ENCODE measurements around the gene DISP1. TPM values are rescaled to one million over a fixed set of nuclear protein-coding genes. Genes with fewer than 3 reads are reported as not detected.
"Not testable (repeated sequence)": the region's sequence is repeated elsewhere in the genome, so short reads cannot be mapped to it uniquely, and the experiment has no call there.

Gene DISP1
- total and polyA plus RNA-seq, 4 donors, result 1.6 to 4.2 (median 2.6) TPM

DNA sequence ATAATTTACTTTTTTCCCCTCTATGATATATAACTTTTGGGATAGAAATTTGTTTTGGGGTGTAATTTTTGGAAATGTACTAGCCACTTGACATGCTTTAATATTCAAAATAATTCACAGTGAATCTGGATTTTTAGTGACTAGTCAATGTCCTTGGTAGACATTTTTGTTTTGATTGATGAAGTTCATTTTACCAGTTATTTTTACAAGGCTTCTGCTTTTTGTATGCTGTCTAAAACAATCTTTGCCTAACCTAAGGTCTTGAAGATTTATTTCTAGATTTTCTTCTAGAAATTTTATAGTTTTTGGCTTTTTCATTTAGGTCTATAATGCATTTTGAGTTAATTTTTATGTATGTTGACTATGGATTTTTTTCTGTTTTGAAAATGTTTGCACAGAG lies 30.9 kb downstream of the DISP1 start:
- H3K9ac ChIP-seq (ENCODE audit: low read depth in 1 of 2, low read length in 2 of 2), result no peak overlapping the region

DNA sequence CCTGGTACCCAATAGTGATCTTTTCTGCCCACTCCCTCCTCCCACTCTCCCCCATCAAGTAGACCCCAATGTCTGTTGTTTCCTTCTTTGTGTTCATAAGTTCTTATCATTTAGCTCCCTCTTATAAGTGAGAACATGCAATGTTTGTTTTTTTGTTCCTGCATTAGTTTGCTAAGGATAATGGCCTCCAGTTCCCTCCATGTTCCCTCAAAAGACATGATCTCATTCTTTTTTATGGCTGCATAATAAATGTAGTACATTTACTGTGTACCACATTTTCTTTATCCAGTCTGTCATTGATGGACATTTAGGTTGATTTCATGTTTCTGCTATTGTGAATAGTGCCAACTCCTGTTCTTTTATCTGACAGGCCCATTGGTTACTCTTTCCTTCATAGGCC lies 35.7 kb downstream of the DISP1 start:
- not testable (repeated sequence) for DNase-seq (ENCODE audit: low spot score); H3K4me3 ChIP-seq (ENCODE audit: low read depth in 1 of 3, low read length in 3 of 3); H3K9ac ChIP-seq (ENCODE audit: low read depth in 1 of 2, low read length in 2 of 2); H3K4me1 ChIP-seq (ENCODE audit: control insufficient read depth in 4 of 4, insufficient read depth in 4 of 4, low read length in 3 of 4); H3K27me3 ChIP-seq (ENCODE audit: control insufficient read depth in 4 of 4, insufficient read depth in 4 of 4, low read length in 3 of 4); H3K9me3 ChIP-seq (ENCODE audit: control insufficient read depth in 4 of 4, low read length in 3 of 4); H3K36me3 ChIP-seq (ENCODE audit: control insufficient read depth in 4 of 4, insufficient read depth in 3 of 4, low read depth in 1 of 4, low read length in 3 of 4); H3K27ac ChIP-seq (ENCODE audit: low read depth in 1 of 2, low read length in 2 of 2)

More for the DNA sequence above, 30.9 kb downstream of the DISP1 start:
- DNase-seq (ENCODE audit: low spot score), result no peak
- H3K4me3 ChIP-seq (ENCODE audit: low read depth in 1 of 3, low read length in 3 of 3), result no peak overlapping the region
- no peak for TF ChIP-seq RXRA (IDR thresholded peaks at IDR 0.05)
- TF ChIP-seq, protein P1, sequence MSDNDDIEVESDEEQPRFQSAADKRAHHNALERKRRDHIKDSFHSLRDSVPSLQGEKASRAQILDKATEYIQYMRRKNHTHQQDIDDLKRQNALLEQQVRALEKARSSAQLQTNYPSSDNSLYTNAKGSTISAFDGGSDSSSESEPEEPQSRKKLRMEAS (IDR thresholded peaks at IDR 0.05), result no peak
- no peak for TF ChIP-seq HNF4A (conservative IDR thresholded peaks at IDR 0.05)
- TF ChIP-seq JUND (IDR thresholded peaks at IDR 0.05), result no peak
- no peak for TF ChIP-seq GABPA (IDR thresholded peaks at IDR 0.05 in 1 of 2, conservative IDR thresholded peaks at IDR 0.05 in 1 of 2)
- TF ChIP-seq, protein P2, sequence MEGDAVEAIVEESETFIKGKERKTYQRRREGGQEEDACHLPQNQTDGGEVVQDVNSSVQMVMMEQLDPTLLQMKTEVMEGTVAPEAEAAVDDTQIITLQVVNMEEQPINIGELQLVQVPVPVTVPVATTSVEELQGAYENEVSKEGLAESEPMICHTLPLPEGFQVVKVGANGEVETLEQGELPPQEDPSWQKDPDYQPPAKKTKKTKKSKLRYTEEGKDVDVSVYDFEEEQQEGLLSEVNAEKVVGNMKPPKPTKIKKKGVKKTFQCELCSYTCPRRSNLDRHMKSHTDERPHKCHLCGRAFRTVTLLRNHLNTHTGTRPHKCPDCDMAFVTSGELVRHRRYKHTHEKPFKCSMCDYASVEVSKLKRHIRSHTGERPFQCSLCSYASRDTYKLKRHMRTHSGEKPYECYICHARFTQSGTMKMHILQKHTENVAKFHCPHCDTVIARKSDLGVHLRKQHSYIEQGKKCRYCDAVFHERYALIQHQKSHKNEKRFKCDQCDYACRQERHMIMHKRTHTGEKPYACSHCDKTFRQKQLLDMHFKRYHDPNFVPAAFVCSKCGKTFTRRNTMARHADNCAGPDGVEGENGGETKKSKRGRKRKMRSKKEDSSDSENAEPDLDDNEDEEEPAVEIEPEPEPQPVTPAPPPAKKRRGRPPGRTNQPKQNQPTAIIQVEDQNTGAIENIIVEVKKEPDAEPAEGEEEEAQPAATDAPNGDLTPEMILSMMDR (IDR thresholded peaks at IDR 0.05; ENCODE audit: low read depth, low read length, missing input control), result no peak
- TF ChIP-seq, protein P3, sequence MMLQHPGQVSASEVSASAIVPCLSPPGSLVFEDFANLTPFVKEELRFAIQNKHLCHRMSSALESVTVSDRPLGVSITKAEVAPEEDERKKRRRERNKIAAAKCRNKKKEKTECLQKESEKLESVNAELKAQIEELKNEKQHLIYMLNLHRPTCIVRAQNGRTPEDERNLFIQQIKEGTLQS (IDR thresholded peaks at IDR 0.05), result no peak
- no peak for TF ChIP-seq FOXA1 (IDR thresholded peaks at IDR 0.05)
- TF ChIP-seq FOXA2 (IDR thresholded peaks at IDR 0.05), result no peak
- no peak for TF ChIP-seq SP1 (IDR thresholded peaks at IDR 0.05)
- TF ChIP-seq TAF1 (conservative IDR thresholded peaks at IDR 0.05), result no peak
- TF ChIP-seq HNF4G (IDR thresholded peaks at IDR 0.05), result no peak
- TF ChIP-seq, protein P4, sequence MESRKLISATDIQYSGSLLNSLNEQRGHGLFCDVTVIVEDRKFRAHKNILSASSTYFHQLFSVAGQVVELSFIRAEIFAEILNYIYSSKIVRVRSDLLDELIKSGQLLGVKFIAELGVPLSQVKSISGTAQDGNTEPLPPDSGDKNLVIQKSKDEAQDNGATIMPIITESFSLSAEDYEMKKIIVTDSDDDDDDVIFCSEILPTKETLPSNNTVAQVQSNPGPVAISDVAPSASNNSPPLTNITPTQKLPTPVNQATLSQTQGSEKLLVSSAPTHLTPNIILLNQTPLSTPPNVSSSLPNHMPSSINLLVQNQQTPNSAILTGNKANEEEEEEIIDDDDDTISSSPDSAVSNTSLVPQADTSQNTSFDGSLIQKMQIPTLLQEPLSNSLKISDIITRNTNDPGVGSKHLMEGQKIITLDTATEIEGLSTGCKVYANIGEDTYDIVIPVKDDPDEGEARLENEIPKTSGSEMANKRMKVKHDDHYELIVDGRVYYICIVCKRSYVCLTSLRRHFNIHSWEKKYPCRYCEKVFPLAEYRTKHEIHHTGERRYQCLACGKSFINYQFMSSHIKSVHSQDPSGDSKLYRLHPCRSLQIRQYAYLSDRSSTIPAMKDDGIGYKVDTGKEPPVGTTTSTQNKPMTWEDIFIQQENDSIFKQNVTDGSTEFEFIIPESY (IDR thresholded peaks at IDR 0.05), result no peak
- TF ChIP-seq, protein P5, sequence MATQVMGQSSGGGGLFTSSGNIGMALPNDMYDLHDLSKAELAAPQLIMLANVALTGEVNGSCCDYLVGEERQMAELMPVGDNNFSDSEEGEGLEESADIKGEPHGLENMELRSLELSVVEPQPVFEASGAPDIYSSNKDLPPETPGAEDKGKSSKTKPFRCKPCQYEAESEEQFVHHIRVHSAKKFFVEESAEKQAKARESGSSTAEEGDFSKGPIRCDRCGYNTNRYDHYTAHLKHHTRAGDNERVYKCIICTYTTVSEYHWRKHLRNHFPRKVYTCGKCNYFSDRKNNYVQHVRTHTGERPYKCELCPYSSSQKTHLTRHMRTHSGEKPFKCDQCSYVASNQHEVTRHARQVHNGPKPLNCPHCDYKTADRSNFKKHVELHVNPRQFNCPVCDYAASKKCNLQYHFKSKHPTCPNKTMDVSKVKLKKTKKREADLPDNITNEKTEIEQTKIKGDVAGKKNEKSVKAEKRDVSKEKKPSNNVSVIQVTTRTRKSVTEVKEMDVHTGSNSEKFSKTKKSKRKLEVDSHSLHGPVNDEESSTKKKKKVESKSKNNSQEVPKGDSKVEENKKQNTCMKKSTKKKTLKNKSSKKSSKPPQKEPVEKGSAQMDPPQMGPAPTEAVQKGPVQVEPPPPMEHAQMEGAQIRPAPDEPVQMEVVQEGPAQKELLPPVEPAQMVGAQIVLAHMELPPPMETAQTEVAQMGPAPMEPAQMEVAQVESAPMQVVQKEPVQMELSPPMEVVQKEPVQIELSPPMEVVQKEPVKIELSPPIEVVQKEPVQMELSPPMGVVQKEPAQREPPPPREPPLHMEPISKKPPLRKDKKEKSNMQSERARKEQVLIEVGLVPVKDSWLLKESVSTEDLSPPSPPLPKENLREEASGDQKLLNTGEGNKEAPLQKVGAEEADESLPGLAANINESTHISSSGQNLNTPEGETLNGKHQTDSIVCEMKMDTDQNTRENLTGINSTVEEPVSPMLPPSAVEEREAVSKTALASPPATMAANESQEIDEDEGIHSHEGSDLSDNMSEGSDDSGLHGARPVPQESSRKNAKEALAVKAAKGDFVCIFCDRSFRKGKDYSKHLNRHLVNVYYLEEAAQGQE (IDR thresholded peaks at IDR 0.05), result no peak
- no peak for TF ChIP-seq RAD21 (IDR thresholded peaks at IDR 0.05)
- no peak for TF ChIP-seq NR2F2 (IDR thresholded peaks at IDR 0.05)
- TF ChIP-seq YY1 (IDR thresholded peaks at IDR 0.05), result no peak
- no peak for TF ChIP-seq EGR1 (IDR thresholded peaks at IDR 0.05; ENCODE audit: low read depth in 2 of 2)
- H3K27me3 ChIP-seq (ENCODE audit: control insufficient read depth in 4 of 4, insufficient read depth in 4 of 4, low read length in 3 of 4), result no peaks in the 10 kb centered on the region
- no peak overlapping the region for H3K27ac ChIP-seq (ENCODE audit: low read depth in 1 of 2, low read length in 2 of 2)
- no peaks in the 10 kb centered on the region for H3K9me3 ChIP-seq (ENCODE audit: control insufficient read depth in 4 of 4, low read length in 3 of 4)
- no peaks in the 10 kb centered on the region for H3K36me3 ChIP-seq (ENCODE audit: control insufficient read depth in 4 of 4, insufficient read depth in 3 of 4, low read depth in 1 of 4, low read length in 3 of 4)
- peaks cover 2 to 8% (median 4%) of the 10 kb centered on the region in 4 donors for H3K4me1 ChIP-seq (ENCODE audit: control insufficient read depth in 4 of 4, insufficient read depth in 4 of 4, low read length in 3 of 4)
